NCI-H446 (cell line): Measurements from ENCODE around the gene HMGA1.

ENCODE experiments used
- DNase-seq, 2 experiments: peaks; one replicate each; lab custom pipeline; 2025; lab: John Stamatoyannopoulos, UW

The HMGA1 gene, protein sequence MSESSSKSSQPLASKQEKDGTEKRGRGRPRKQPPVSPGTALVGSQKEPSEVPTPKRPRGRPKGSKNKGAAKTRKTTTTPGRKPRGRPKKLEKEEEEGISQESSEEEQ

DNA sequence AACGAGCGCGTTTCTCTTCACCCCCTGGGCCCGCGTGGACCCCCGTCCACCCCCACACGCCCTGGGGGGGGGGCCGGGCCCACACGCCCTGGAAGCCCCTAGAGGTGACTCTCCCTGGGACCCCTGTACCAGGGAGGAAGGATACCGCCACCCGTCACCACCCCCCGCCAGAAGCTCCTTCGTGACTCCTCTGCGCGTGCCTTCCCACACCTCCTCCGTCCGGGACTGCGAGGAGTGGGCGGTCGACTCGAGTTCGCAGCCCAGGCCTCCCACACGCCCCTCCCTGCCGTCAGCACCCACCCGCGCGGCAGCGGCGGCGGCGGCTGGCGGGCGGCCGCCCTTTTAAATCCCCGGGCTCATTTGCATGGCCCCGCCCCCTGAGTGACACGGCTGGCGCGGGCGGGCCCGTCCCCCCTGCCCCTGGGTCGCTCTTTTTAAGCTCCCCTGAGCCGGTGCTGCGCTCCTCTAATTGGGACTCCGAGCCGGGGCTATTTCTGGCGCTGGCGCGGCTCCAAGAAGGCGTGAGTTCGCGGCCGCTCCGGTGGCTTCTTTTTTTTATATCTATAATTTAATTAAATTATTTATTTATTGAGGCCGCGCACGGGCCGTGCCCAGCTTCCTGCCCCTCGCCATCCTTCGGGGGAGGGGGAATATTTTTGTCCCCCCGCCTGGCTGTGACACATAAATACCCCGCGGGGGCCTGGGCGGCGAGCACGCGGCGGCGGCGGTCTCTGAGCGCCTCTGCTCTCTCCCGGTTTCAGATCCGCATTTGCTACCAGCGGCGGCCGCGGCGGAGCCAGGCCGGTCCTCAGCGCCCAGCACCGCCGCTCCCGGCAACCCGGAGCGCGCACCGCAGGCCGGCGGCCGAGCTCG is at the start of gene HMGA1:
HMGA1 (plus strand) TSS at position 431 of the 873 bp plus-strand sequence. CDS start 3,908 bp downstream, outside the sequence.
- peak; percentile 85 to 96 for DNase-seq

DNA sequence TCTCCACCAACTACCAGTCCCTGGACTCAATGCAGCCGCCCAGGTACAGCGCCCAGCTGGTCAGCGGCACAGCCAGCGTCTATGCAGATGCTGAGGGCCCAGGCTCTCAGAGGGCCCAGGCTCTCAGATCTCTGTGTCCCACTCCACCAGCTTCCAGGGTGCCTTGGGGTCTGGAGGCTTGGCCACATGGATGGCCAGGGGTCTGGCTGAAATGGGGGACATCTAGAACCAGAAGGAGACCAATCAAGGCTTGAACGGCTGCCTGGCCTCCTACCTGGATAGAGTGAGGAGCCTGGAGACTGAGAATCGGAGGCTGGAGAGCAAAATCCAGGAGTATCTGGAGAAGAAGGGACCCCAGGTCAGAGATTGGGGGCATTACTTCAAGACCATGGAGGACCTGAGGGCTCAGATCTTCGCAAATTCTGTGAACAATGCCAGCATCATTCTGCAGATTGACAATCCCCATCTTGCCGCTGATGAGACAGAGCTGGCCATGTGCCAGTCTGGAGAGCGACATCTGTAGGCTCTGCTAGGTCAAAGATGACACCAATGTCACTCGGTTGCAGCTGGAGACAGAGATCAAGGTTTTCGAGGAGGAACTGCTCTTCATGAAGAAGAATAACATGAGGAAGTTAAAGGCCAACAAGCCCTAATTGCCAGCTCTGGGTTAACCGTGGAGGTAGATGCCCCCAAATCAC is 46.7 kb upstream of the HMGA1 start:
- no peak for DNase-seq

DNA sequence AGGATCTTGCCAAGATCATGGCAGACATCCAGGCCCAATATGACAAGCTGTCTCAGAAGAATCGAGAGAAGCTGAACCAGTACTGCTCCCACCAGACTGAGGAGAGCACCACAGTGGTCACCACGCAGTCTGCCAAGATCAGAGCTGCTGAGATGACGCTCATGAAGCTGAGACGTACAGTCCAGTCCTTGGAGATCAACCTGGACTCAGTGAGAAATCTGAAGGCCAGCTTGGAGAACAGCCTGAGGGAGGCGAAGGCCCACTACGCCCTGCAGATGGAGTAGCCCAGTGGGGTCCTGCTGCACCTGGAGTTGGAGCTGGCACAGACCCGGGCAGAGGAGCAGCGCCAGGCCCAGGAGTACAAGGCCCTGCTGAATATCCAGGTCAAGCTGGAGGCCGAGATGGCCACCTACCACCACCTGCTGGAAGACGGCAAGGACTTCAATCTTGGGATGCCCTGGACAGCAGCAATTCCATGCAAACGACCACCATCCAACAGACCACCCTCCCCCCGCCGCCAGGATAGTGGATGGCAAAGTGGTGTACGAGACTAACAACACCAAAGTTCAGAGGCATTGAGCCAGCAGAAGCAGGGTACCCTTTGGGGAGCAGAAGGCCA is 46.1 kb upstream of the HMGA1 start:
- no peak for DNase-seq

DNA sequence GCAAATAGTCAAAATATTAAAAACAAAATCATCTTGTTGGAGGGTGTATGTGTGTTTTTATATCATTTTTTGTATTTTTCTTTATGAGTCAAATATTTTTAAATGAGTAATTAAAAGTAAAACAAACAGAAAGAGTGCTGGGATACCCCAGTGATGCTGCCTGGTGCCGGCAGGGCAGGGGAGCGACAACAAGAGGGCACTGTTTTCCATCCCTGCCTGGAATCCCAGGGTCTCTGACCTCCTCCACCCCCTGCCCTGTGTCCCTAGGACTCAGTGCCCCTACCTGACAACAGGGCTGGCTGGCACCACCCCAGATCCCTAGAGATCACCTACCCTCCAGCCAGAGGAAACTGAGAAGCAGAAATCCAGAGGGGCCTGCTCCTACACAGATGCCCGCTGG is 41.9 kb upstream of the HMGA1 start:
- DNase-seq: no peak

DNA sequence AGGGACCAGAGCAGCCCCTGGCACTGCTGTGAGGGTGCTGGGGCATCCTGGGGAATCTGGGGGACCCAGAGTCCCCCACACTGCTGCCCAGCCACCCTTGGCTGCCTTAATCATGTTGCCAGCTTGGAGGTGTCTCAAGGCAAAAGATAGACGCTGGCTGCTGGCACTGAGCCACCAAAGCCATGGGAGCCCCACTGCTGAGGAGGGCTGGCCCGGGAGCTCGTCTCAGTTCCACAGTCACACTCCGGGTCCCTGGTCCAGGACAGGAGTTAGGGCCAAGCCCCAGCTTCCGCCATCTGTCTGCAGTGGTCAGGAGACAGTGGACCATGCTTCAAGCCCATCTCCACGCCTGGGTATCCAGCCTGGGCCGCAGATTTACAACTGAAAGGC is 41.0 kb upstream of the HMGA1 start:
- no peak for DNase-seq

DNA sequence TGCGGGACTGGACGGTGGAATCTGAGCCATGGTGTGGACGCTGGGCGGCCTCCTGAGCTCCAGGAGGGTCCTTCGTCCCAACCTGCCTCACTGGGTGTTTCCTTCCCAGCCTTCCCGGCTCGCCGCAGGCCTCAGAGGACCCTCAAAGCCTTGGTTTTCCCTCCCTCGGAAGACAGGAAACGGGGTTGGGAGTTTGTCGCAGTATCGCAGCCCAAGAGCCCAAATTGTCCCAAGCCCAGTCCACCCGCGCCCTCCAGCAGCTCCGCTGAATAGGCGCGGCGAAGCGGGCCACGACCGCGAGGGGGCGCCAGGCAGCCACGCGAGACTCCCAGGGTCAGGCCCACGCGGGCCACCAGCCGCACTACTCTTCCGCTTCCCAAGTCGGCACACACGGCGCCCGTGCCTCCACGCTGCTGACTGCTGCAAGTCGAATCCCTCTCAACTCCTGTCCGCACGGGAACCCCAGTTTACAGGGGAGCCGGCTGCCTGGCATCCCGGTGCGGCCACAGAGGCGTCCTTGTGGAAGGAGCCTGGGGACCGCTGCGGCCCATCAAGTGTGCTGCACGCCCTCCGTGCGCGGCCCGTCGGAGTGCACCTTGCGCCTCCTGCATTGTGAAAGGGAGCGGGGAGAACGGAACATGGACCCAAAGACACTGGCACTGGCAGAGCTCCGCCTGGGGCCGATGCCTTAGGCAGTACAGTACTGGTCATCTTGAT is 40.4 kb upstream of the HMGA1 start:
- DNase-seq: peak in 1 of 2 experiments; percentile 70

DNA sequence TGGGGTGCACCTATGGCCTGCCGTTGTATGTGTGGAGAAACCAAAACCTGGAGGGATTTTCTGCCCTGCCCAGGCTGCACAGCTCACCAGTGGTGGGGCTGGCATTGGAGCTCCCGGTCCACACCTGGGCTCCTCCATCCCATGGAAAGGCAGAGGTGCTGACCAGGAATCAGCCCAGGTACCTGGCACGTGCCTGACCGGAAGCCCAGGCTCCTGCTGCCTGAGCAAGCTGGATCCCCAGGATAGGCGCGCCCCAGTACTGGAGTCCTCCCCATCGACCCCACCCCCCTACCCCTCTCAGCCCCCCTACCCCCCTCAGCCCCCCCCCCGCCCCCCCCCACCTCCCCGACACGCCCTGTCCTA is 39.9 kb upstream of the HMGA1 start:
- DNase-seq: no peak

DNA sequence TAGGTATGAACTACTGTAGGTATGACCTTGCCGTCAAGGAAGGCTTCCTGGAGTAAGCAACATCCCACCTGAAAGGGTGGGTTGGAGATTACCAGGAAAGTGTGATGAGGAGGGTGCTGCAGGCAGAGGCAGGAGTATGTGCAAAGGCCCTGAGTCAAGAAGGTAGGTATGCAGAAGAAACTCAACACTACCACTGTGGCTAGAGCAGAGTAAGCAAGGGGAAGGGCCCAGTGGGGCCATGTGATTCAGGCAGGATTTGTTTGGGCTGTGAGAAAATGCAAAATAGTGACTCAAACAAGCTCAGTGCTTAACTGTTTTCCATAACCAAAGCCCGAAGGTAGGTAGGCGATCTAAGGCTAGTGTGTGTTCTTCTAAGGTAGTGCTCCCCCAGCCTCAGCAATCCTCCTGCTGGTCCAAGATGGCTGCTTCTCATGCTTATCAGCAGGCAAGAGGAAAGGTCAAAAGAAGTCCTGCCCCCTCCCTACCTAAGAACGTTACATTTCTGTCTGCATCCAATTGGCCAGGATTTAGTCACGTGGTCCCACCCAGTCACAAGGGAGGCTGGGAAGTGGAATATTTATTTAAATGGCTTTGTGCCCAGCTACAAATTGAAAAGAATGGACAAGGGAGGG is 36.2 kb upstream of the HMGA1 start:
- DNase-seq: no peak

DNA sequence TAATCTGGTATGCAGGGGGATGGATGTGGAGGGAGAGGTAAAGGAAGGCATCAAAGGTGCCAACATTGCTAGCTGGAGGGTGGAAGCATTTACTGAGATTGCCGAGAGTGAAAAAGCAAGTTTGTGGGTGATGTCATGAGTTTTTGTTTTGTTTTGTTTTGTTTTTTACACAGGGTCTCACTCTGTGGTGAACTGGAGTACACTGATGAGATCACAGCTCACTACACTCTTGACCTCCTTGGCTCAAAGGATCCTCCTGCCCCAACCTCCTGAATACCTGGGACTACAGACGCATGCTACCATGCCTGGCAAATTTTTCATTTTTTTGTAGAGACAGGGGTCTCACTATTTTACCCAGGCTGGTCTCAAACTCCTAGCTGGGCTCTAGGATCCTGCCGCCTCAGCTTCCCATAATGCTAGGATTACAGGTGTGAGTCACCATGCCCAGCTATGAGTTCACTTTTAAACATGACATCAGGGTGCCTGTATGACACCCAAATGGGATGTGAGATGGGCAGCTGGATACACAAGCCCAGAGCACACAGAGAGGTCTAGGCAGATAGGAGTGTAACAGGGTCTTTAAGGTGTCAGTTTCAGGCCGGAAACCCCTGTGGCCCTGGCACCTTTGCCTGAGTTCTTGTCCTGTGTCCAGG is 35.1 kb upstream of the HMGA1 start:
- no peak for DNase-seq

DNA sequence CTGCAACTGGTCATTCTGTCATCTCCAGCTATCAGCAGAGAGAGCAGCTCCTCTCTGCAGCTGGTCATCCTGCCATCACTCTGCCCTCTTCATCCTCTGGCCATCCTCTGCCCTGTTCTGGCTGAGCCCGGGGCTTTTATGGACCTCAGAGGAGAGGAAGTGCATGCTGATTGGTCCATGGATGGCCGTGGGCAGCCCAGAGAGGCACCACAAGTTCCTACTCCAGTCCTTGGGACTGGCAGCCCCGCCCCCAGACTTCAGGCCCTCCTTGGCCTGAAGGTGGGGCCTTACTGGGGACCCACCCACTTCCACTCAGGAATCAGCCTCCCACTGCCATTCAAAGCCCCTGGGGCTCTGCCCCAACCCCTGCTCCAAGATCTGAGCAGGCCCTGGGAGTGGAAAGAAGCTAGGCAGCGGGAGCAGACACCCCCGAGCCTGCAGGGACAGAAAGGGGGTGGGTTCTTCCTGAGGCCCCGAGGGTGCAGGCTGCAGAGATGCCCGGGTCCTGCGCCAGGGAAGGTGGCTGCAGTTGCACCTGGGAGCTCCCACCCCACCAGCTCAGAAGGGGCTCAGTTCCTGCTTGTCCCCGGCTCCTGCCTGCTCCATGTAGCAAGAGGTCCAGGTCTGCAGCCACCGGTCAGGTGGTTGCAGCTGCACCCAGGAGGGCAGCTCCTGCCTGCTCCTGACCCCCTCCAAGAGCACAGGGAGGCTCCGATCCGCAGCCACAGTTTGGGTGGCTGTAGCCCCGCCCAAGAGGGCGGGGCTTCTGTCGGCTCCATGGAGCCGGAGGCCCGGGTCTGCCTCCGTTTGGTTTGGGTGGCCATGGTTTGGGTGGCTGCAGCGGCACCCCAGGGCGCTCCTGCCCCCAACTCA is 34.1 kb upstream of the HMGA1 start:
- DNase-seq: no peak

DNA sequence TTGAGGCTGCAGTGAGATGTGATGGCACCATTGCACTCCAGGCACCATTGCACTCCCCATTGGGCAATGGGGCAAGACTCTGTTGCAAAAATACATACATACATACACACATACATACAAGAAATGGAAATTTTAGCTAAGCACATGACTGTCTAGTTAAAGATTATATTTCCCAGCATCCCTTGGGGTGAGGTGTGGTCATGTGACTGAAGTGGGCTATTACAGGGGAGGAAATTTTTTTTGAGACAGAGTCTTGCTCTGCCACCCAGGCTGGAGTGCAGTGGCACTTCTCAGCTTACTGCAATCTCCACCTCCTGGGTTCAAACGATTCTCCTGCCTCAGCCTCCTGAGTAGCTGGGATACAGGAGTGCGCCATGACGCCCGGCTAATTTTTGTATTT is 32.0 kb upstream of the HMGA1 start:
- DNase-seq: no peak

DNA sequence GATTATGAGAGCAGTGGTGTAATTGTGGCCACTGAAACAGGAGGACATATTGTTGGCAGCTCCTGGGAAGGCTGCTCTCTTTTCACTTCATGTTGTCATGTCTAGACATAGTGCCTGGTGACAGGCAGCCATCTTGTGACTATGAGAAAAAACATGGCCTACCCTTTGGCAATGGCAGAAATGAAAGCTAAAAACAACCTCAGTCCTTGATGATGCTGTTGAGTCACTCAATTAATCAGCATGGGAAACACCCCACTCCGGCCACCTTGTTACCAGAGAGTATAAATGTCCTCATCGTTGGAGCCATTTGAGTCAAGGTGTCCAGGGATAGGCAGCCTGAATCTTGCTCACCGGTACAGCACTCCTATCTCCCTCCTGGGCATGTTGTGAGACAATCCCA is 31.2 kb upstream of the HMGA1 start:
- no peak for DNase-seq

DNA sequence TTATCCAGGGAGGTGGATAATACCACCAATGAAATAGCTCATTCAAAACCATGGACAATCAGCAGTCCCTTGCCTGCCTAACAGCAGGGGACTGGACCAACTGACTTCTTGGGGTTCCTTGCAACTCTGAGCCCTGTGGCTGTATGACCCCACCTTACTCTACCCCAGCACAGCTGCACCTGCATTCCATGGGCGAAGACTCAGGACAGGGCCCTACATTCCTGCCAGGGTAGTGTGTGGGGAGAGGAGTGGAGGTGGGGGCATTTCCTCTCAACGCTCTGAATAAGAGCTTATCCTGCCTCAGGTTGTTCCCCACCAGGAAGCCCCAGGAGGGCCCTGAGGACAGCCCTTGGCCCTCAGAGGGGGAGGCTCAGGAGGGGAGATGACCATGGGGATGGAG is 30.8 kb upstream of the HMGA1 start:
- DNase-seq: no peak

DNA sequence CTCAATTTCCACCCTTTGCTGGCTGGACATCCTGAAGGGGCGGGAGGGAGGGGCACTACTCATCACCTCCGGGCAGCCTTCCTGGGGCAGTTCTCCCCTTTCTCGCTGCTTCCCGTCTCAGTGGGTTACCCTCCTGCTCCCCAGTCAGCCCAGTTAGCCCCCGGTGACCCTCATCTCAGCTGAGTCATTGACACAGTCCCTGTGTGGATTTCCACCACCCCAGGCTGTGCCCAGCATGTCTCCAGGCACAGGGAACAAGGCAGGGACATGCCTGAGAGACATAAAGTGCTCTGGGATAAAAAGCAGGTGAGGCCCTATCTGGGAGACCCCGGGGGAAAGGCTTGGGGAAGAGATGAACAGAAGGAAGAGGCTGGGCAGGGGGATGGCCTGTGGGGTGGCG is 29.9 kb upstream of the HMGA1 start:
- DNase-seq: no peak

DNA sequence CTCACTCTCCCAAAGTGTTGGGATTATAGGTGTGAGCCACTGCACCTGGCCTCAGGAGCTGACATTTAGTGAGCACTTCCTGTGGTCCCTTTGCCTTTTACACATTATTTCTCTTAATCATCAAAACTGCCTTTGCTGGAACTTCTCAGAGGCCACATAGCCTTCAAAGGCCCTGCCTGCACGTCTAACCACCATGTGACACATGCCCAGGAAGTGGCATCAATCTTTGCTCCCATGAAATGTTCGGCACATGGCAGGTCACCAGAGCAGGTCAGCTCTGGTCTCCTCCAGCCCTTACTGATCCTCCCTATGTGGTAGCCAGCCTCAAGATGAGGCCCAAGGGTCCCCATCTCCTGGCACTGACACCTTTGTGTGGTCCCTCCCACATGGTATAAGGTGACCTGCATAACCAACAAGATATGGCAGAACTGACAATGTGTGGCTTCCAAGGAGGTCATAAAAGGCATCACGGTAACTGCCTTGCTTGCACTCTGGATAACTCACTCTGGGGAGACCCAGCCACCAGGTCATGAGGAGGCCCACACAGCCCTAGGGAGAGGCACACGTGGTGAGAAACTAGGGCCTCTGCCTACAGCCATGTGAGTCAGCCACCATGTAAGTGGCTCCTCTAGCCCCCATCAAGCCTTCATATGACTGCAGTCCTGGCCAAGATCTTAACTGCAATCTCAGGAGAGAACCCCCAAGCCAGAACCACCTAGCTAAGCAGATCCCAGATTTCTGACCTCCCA is 28.8 kb upstream of the HMGA1 start:
- DNase-seq: no peak

DNA sequence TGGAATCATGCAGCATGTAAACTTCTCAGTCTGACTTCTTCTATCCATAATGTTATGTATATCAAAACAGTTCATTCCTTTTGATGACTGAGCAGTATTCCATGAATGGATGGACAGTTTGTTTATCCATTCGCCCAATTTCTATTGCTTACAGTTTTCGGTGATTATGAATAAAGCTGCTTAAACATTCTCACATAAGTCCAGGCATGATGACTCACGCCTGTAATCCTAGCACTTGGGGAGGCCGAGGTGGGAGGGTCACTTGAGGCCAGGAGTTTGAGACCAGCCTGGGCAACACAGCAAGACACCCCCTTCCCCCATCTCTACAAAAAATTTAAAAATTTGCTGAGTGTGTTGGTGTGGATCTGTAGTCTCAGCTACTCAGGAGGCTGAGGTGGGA is 22.9 kb upstream of the HMGA1 start:
- DNase-seq: no peak

DNA sequence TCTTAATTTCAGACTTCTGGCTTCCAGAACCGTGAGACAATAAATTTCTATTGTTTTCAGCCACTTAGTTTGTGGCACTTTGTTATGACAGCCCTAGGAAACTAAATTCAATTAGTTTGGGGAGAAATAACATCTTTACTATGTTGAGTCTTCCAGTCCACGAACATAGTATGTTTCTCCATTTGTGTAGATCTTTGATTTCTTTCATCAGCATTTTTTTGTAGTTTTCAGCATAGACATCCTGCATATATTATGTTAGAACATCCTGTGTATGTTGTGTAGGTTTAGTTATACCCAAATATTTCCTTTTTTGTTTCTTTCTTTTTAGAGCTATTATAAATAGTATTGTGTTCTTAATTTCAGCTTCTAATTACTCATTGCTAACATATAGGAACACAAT is 18.0 kb upstream of the HMGA1 start:
- no peak for DNase-seq

DNA sequence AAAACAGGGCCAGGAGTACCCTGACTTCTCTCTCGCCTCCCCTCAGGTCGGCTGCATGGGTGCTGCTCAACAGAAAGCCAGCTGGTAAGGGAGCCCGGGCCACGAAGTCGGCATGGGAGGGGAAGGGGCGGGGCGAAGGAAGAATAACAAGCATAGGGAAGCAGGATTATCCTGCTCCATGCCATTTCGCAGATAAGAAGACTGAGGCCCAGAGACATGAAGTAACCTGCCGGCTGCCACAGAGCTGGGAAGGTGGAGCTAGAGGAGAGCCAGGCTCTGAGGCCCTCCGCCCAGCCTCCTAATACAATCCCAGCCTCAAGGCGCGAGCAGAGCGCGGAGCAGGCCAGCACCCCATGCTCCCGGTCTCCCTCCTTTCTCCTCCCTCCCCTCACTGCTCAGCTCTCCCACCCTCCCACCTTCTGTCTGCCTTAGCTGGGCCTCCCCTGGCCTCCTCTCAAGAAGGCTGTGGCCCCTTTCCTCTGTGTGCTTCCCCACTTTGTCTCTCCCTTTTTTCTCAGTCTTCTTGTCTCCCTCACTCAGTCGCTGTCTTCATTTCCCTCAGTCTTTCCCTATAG is 13.2 kb upstream of the HMGA1 start:
- no peak for DNase-seq
